Dendritic cell treated with granulocyte-macrophage colony-stimulating factor and Interleukin-4, amounts not matched to agents 40 ng/mL and 50 ng/mL, for 4 days (primary cell): ENCODE data around the gene HOXD13.

ENCODE experiments used
- H3K27ac Mint-ChIP-seq: one replicate; pipeline ENCODE4 v1.8.0; 2022; ENCODE audit warnings: mild to moderate bottlenecking, mixed read lengths
- H3K27me3 Mint-ChIP-seq: one replicate; pipeline ENCODE4 v1.8.0; 2022; ENCODE audit warnings: mild to moderate bottlenecking, mixed read lengths
- H3K36me3 Mint-ChIP-seq: one replicate; pipeline ENCODE4 v1.8.0; 2022; ENCODE audit warnings: low read depth, mixed read lengths
- H3K4me1 Mint-ChIP-seq: one replicate; pipeline ENCODE4 v1.8.0; 2022; ENCODE audit warnings: low read depth, mixed read lengths
- H3K4me3 Mint-ChIP-seq: one replicate; pipeline ENCODE4 v1.8.0; 2022; ENCODE audit warnings: mild to moderate bottlenecking, moderate library complexity, mixed read lengths
- H3K9me3 Mint-ChIP-seq: one replicate; pipeline ENCODE4 v1.8.0; 2022; ENCODE audit warnings: mixed read lengths
- intact Hi-C: fragments of 100-400 bp; cut with micrococcal nuclease; formaldehyde crosslinking; loops from one replicate; pipeline ENCODE4 v1.15.0; 2022

Gene HOXD13

GRCh38 chr2:176140513-176141317 is 48.2 kb downstream of the HOXD13 start:
- Mint-ChIP-seq H3K36me3 (no peaks in the 10 kb centered on the region), H3K4me3 (peak overlapping the region; percentile 39), H3K4me1 (peaks cover 17% of the 10 kb centered on the region), H3K27ac (no peak overlapping the region), H3K9me3 (no peaks in the 10 kb centered on the region), H3K27me3 (peaks cover 97% of the 10 kb centered on the region)
- intact Hi-C loops, result loop anchor here (1.0 to 5.0 kb wide), 3 partner anchors 315 to 497 kb away; no protein-coding TSS in a partner anchor

GRCh38 chr2:176142281-176142680 is 49.8 kb downstream of the HOXD13 start:
- peaks cover 11% of the 10 kb centered on the region for H3K4me1 Mint-ChIP-seq
- no peak overlapping the region for H3K4me3 Mint-ChIP-seq
- no peak overlapping the region for H3K27ac Mint-ChIP-seq
- intact Hi-C loops, result loop anchor here (5.0 kb wide), 2 partner anchors 415 to 495 kb away; no protein-coding TSS in a partner anchor
- H3K36me3 Mint-ChIP-seq, result no peaks in the 10 kb centered on the region
- H3K27me3 Mint-ChIP-seq, result peaks cover 97% of the 10 kb centered on the region
- no peaks in the 10 kb centered on the region for H3K9me3 Mint-ChIP-seq
